Measurements from ENCODE around the gene ELOVL6. TPM values are rescaled to one million over a fixed set of nuclear protein-coding genes. Genes with fewer than 3 reads are reported as not detected.

The ELOVL6 gene
- polyA plus RNA-seq, 1 donor from 2014 or later, result 21.3 TPM

- Histone ChIP-seq H3K9me3 (ENCODE audit: low read length) (no peaks in the 10 kb centered on the region), H3K36me3 (ENCODE audit: insufficient read depth, low read length) (no peaks in the 10 kb centered on the region)
These were observed 8.8 kb upstream of the ELOVL6 start for GRCh38 chr4:110207233-110207632.

GRCh38 chr4:110202024-110202423, 3.6 kb upstream of the ELOVL6 start:
- no peaks in the 10 kb centered on the region for H3K27me3 ChIP-seq (ENCODE audit: insufficient read depth, low read depth, low read length)
- no peak overlapping the region for H3K9ac ChIP-seq (ENCODE audit: low read length)
- H3K9me3 ChIP-seq (ENCODE audit: low read length), result no peaks in the 10 kb centered on the region
- H4K20me1 ChIP-seq (ENCODE audit: insufficient read depth), result no peaks in the 10 kb centered on the region
- H3K36me3 ChIP-seq (ENCODE audit: insufficient read depth, low read length), result no peaks in the 10 kb centered on the region
- no peak overlapping the region for H2AFZ ChIP-seq (ENCODE audit: low read depth, low read length)
- H3K4me3 ChIP-seq (ENCODE audit: low read length), result no peak overlapping the region
- TF ChIP-seq CTCF (IDR thresholded peaks at IDR 0.05; ENCODE audit: poor library complexity, severe bottlenecking), result no peak
- no peak for TF ChIP-seq SMC3 (conservative IDR thresholded peaks at IDR 0.05; ENCODE audit: poor library complexity)
- no peak for TF ChIP-seq EZH2 (IDR thresholded peaks at IDR 0.05; ENCODE audit: borderline replicate concordance, insufficient read depth, low read length, poor library complexity, severe bottlenecking)
- no peak for TF ChIP-seq EP300 (conservative IDR thresholded peaks at IDR 0.05; ENCODE audit: poor library complexity, severe bottlenecking)
- no peak for TF ChIP-seq REST (IDR thresholded peaks at IDR 0.05; ENCODE audit: borderline replicate concordance)
- no peak for TF ChIP-seq MXI1 (conservative IDR thresholded peaks at IDR 0.05; ENCODE audit: poor library complexity, severe bottlenecking)
- no peak for TF ChIP-seq POLR2AphosphoS5 (IDR thresholded peaks at IDR 0.05)
- TF ChIP-seq TAF1 (IDR thresholded peaks at IDR 0.05; ENCODE audit: low read depth), result no peak
- no peak for TF ChIP-seq RAD21 (conservative IDR thresholded peaks at IDR 0.05)
- H3K27ac ChIP-seq (ENCODE audit: low read length), result no peak overlapping the region
- no peaks in the 10 kb centered on the region for H3K9me2 ChIP-seq (ENCODE audit: insufficient read depth, low read length)
- H3F3A ChIP-seq (ENCODE audit: insufficient read depth, low read length, poor library complexity, severe bottlenecking), result no peaks in the 10 kb centered on the region
- no peak overlapping the region for H3K4me2 ChIP-seq (ENCODE audit: low read length)
- peaks cover 8% of the 10 kb centered on the region for H3K79me2 ChIP-seq (replicated peaks; ENCODE audit: insufficient read depth, low read length)

More at GRCh38 chr4:110207233-110207632, 8.8 kb upstream of the ELOVL6 start:
- TF ChIP-seq RAD21 (conservative IDR thresholded peaks at IDR 0.05), result no peak
- no peak overlapping the region for H3K4me2 ChIP-seq (ENCODE audit: low read length)
- no peak overlapping the region for H2AFZ ChIP-seq (ENCODE audit: low read depth, low read length)
- no peak overlapping the region for H3K4me3 ChIP-seq (ENCODE audit: low read length)
- no peaks in the 10 kb centered on the region for H3K79me2 ChIP-seq (replicated peaks; ENCODE audit: insufficient read depth, low read length)
- H3K27ac ChIP-seq (ENCODE audit: low read length), result no peak overlapping the region
- H3K9me2 ChIP-seq (ENCODE audit: insufficient read depth, low read length), result no peaks in the 10 kb centered on the region
- H3K27me3 ChIP-seq (ENCODE audit: insufficient read depth, low read depth, low read length), result no peaks in the 10 kb centered on the region
- H3F3A ChIP-seq (ENCODE audit: insufficient read depth, low read length, poor library complexity, severe bottlenecking), result no peaks in the 10 kb centered on the region
- no peaks in the 10 kb centered on the region for H4K20me1 ChIP-seq (ENCODE audit: insufficient read depth)
- H3K9ac ChIP-seq (ENCODE audit: low read length), result no peak overlapping the region

- Histone ChIP-seq H4K20me1 (ENCODE audit: insufficient read depth) (no peaks in the 10 kb centered on the region), H3K9me3 (ENCODE audit: low read length) (no peaks in the 10 kb centered on the region), H3K9me2 (ENCODE audit: insufficient read depth, low read length) (no peaks in the 10 kb centered on the region), H3K27ac (ENCODE audit: low read length) (no peak overlapping the region), H3F3A (ENCODE audit: insufficient read depth, low read length, poor library complexity, severe bottlenecking) (no peaks in the 10 kb centered on the region), H2AFZ (ENCODE audit: low read depth, low read length) (no peak overlapping the region), H3K36me3 (ENCODE audit: insufficient read depth, low read length) (no peaks in the 10 kb centered on the region), H3K4me3 (ENCODE audit: low read length) (no peak overlapping the region), H3K4me2 (ENCODE audit: low read length) (no peak overlapping the region), H3K9ac (ENCODE audit: low read length) (no peak overlapping the region), H3K27me3 (ENCODE audit: insufficient read depth, low read depth, low read length) (no peaks in the 10 kb centered on the region), H3K79me2 (replicated peaks; ENCODE audit: insufficient read depth, low read length) (peaks cover 12% of the 10 kb centered on the region)
- TF ChIP-seq EZH2 (IDR thresholded peaks at IDR 0.05; ENCODE audit: borderline replicate concordance, insufficient read depth, low read length, poor library complexity, severe bottlenecking) (no peak), EP300 (conservative IDR thresholded peaks at IDR 0.05; ENCODE audit: poor library complexity, severe bottlenecking) (no peak), CTCF (IDR thresholded peaks at IDR 0.05; ENCODE audit: poor library complexity, severe bottlenecking) (no peak)
These were observed 3.1 kb upstream of the ELOVL6 start for GRCh38 chr4:110201502-110201901.
